Gastroesophageal sphincter (tissue), 4 donors: Measurements from ENCODE around the gene BCAS3. TPM values are rescaled to one million over a fixed set of nuclear protein-coding genes. Genes with fewer than 3 reads are reported as not detected.

Experiments used
- ATAC-seq: fragments of 150-250 bp; one replicate; pipeline ENCODE4 v1.9.1; 2016; ENCODE audit warnings: mild to moderate bottlenecking, moderate library complexity
- H3K27ac ChIP-seq, 4 donors: fragments of 200-600 bp; sonication (generic) in 3 of 4; 1 replicate in 3 of 4; 2 replicates in 1 of 4; pipeline ENCODE4 v1.5.1; 2016 to 2019
- H3K27me3 ChIP-seq: fragments of 200-600 bp; sonication (generic); one replicate; pipeline ENCODE4 v1.5.1; 2019
- H3K36me3 ChIP-seq, 2 donors: fragments of 200-600 bp; sonication (generic); one replicate each; pipeline ENCODE4 v1.5.1; 2019; ENCODE audit warnings: control low read depth in 1 of 2
- H3K4me1 ChIP-seq, 3 donors: fragments of 200-600 bp; sonication (generic); 1 replicate in 2 of 3; 2 replicates in 1 of 3; pipeline ENCODE4 v1.5.1; 2016 to 2019; ENCODE audit warnings: control low read depth in 2 of 3
- H3K4me3 ChIP-seq, 2 donors: fragments of 200-600 bp; sonication (generic); one replicate each; pipeline ENCODE4 v1.5.1; 2019; ENCODE audit warnings: mild to moderate bottlenecking in 1 of 2, moderate library complexity in 1 of 2
- H3K9me3 ChIP-seq, 3 donors: fragments of 200-600 bp; sonication (generic); one replicate each; pipeline ENCODE4 v1.5.1; 2017 to 2019; ENCODE audit warnings: control low read depth in 2 of 3
- CTCF ChIP-seq, 4 experiments: fragments of 200-600 bp in 2 of 4; fragments of 450-650 bp in 2 of 4; sonication (generic) in 1 of 4; IDR thresholded peaks; one replicate each; pipeline ENCODE4 v1.5.1; 2017 to 2019; ENCODE audit warnings: antibody characterized with exemption in 4 of 4, mild to moderate bottlenecking in 2 of 4, moderate library complexity in 2 of 4
- EP300 ChIP-seq: sonication (generic); formaldehyde crosslinking; IDR thresholded peaks from one replicate; pipeline ENCODE4 v1.6.1; 2017; ENCODE audit warnings: antibody characterized with exemption, mild to moderate bottlenecking
- POLR2A ChIP-seq, 2 donors: fragments of 450-650 bp; IDR thresholded peaks; one replicate each; pipeline ENCODE4 v1.6.1; 2017; ENCODE audit warnings: antibody characterized with exemption in 2 of 2, mild to moderate bottlenecking in 2 of 2, moderate library complexity in 1 of 2
- POLR2AphosphoS5 ChIP-seq: sonication (generic); formaldehyde crosslinking; IDR thresholded peaks from one replicate; pipeline ENCODE4 v1.6.1; 2017; ENCODE audit warnings: antibody characterized with exemption
- WGBS, 2 donors: methylation state at CpG; one replicate each; pipeline ENCODE4 v1.1.5; 2018; ENCODE audit warnings: low coverage in 1 of 2; 5-methylcytosine and 5-hydroxymethylcytosine counted together
- total RNA-seq, 4 donors: library from RNA; depleted of rRNA; stranded (reverse); fragments of >200 nt; gene quantifications; one replicate each; pipeline ENCODE4 v1.1.0, GENCODE V29; 2016

Gene BCAS3
- total RNA-seq, 4 donors from 2014 or later = 18.8 to 37.0 (median 34.5) TPM

GRCh38 chr17:61127960-61128359 is 450.3 kb downstream of the BCAS3 start:
- H3K36me3 ChIP-seq = no peaks in the 10 kb centered on the region
- H3K4me1 ChIP-seq = peaks cover 0 to 37% (median 0%) of the 10 kb centered on the region in 3 donors
- WGBS, 2 donors = 76% methylated on average over 2 of the region's 2 CpGs; no CpG with 5 or more reads in 1 of the 2 donors
- TF ChIP-seq EP300 (no peak), POLR2A (IDR thresholded peaks at IDR 0.05) (no peak), POLR2AphosphoS5 (no peak), CTCF (IDR thresholded peaks at IDR 0.05) (no peak)
- H3K9me3 ChIP-seq = no peaks in the 10 kb centered on the region
- no peaks in the 10 kb centered on the region for H3K27me3 ChIP-seq
- H3K27ac ChIP-seq = no peak overlapping the region
- ATAC-seq = no peak
- no peak overlapping the region for H3K4me3 ChIP-seq

- WGBS, 2 donors = 46 to 74% methylated on average over 6 to 8 of the region's 8 CpGs
- ATAC-seq = no peak
- TF ChIP-seq CTCF (IDR thresholded peaks at IDR 0.05) = no peak
- no peak for TF ChIP-seq POLR2AphosphoS5
- no peak for TF ChIP-seq POLR2A (IDR thresholded peaks at IDR 0.05)
- no peak for TF ChIP-seq EP300
- Histone ChIP-seq H3K27me3 (no peaks in the 10 kb centered on the region), H3K27ac (peak overlapping the region in 1 of 4 donors; percentile 4), H3K36me3 (no peaks in the 10 kb centered on the region), H3K9me3 (no peaks in the 10 kb centered on the region), H3K4me1 (peaks cover 0 to 37% (median 0%) of the 10 kb centered on the region in 3 donors), H3K4me3 (no peak overlapping the region)
These were observed 451.0 kb downstream of the BCAS3 start for GRCh38 chr17:61128661-61129115.

- ATAC-seq = no peak
- peaks cover 0 to 37% (median 0%) of the 10 kb centered on the region in 3 donors for H3K4me1 ChIP-seq
- H3K4me3 ChIP-seq = no peak overlapping the region
- no peaks in the 10 kb centered on the region for H3K27me3 ChIP-seq
- TF ChIP-seq POLR2A (IDR thresholded peaks at IDR 0.05) = no peak
- TF ChIP-seq CTCF (IDR thresholded peaks at IDR 0.05) = no peak
- TF ChIP-seq EP300 = no peak
- no peak for TF ChIP-seq POLR2AphosphoS5
- H3K9me3 ChIP-seq = no peaks in the 10 kb centered on the region
- H3K27ac ChIP-seq = no peak overlapping the region
- H3K36me3 ChIP-seq = no peaks in the 10 kb centered on the region
- WGBS, 2 donors = 86 to 95% methylated on average over 5 to 7 of the region's 7 CpGs
These were observed 451.9 kb downstream of the BCAS3 start for GRCh38 chr17:61129267-61130254.

- Histone ChIP-seq H3K27ac (no peak overlapping the region), H3K4me1 (peaks cover 0 to 41% (median 0%) of the 10 kb centered on the region in 3 donors), H3K9me3 (no peaks in the 10 kb centered on the region), H3K36me3 (no peaks in the 10 kb centered on the region), H3K4me3 (no peak overlapping the region), H3K27me3 (no peaks in the 10 kb centered on the region)
- 87 to 91% methylated on average over 4 of the region's 4 CpGs for WGBS, 2 donors
- TF ChIP-seq POLR2AphosphoS5 (no peak), CTCF (IDR thresholded peaks at IDR 0.05) (no peak), EP300 (no peak), POLR2A (IDR thresholded peaks at IDR 0.05) (no peak)
- no peak for ATAC-seq
These were observed 452.7 kb downstream of the BCAS3 start for GRCh38 chr17:61130330-61130729.
